ACC112 (cell line): ENCODE measurements around the gene GLO1.
"Not testable (repeated sequence)": the region's sequence is repeated elsewhere in the genome, so short reads cannot be mapped to it uniquely, and the experiment has no call there.

Source experiments
- H2AFZ ChIP-seq: fragments of 200-600 bp; sonication (generic); one replicate; pipeline ENCODE4 v1.6.0; 2017; ENCODE audit warnings: antibody characterized with exemption, low read length; ENCODE audit not compliant: unreplicated experiment
- H3K27ac ChIP-seq: fragments of 200-600 bp; sonication (generic); 2 replicates; pipeline ENCODE4 v1.5.1; 2014; ENCODE audit warnings: low read depth, mild to moderate bottlenecking, antibody characterized with exemption, low read length, moderate library complexity
- H3K27me3 ChIP-seq: fragments of 200-600 bp; sonication (generic); 2 replicates; pipeline ENCODE4 v1.6.1; 2014; ENCODE audit warnings: mild to moderate bottlenecking, antibody characterized with exemption, low read length, moderate library complexity, mixed read lengths; ENCODE audit not compliant: insufficient read depth
- H3K36me3 ChIP-seq: fragments of 200-600 bp; sonication (generic); 2 replicates; pipeline ENCODE4 v1.6.1; 2016; ENCODE audit warnings: mild to moderate bottlenecking, antibody characterized with exemption, low read length, moderate library complexity, mixed read lengths; ENCODE audit not compliant: insufficient read depth
- H3K4me1 ChIP-seq: fragments of 200-600 bp; sonication (generic); one replicate; pipeline ENCODE4 v1.6.1; 2016; ENCODE audit warnings: low read length, mixed read lengths; ENCODE audit not compliant: insufficient read depth, unreplicated experiment, control insufficient read depth
- H3K4me3 ChIP-seq: fragments of 200-600 bp; sonication (generic); 2 replicates; pipeline ENCODE4 v1.5.1; 2014; ENCODE audit warnings: mild to moderate bottlenecking, low read depth, low read length
- H3K79me2 ChIP-seq: fragments of 200-600 bp; sonication (generic); one replicate; pipeline ENCODE4 v1.6.0; 2016; ENCODE audit warnings: low read length; ENCODE audit not compliant: control insufficient read depth, unreplicated experiment, insufficient read depth

GLO1 gene

GRCh38 chr6:38705924-38706323 is 3.0 kb upstream of the GLO1 start:
- Histone ChIP-seq H3K36me3 (peaks cover 7% of the 10 kb centered on the region; the same call in 1 of the 2 replicates), H3K4me1 (no peaks in the 10 kb centered on the region), H3K27ac (no peak overlapping the region), H3K4me3 (no peak overlapping the region), H3K27me3 (peaks cover 6% of the 10 kb centered on the region; the same call in 1 of the 2 replicates), H3K79me2 (peaks cover 18% of the 10 kb centered on the region), H2AFZ (no peak overlapping the region)

GRCh38 chr6:38703949-38704590 is 1.1 kb upstream of the GLO1 start:
- Histone ChIP-seq H3K4me3 (no peak overlapping the region), H3K79me2 (peaks cover 35% of the 10 kb centered on the region), H3K27me3 (peaks cover 6% of the 10 kb centered on the region; the same call in 1 of the 2 replicates), H2AFZ (no peak overlapping the region), H3K4me1 (no peaks in the 10 kb centered on the region), H3K36me3 (peaks cover 16% of the 10 kb centered on the region), H3K27ac (no peak overlapping the region)

- no peak overlapping the region for H3K27ac ChIP-seq
- H3K4me1 ChIP-seq, result no peaks in the 10 kb centered on the region
- no peak overlapping the region for H2AFZ ChIP-seq
- H3K36me3 ChIP-seq, result peaks cover 20% of the 10 kb centered on the region
- H3K27me3 ChIP-seq, result peaks cover 6% of the 10 kb centered on the region; the same call in 1 of the 2 replicates
- H3K4me3 ChIP-seq, result peak overlapping the region; percentile 91
- H3K79me2 ChIP-seq, result peaks cover 57% of the 10 kb centered on the region
Measured at GRCh38 chr6:38701551-38701950, 1.4 kb downstream of the GLO1 start.

- not testable (repeated sequence) for H3K4me1 ChIP-seq, H3K27me3 ChIP-seq, H2AFZ ChIP-seq, H3K27ac ChIP-seq, H3K4me3 ChIP-seq
- Histone ChIP-seq H3K36me3 (peaks cover 20% of the 10 kb centered on the region), H3K79me2 (peaks cover 75% of the 10 kb centered on the region)
Measured at GRCh38 chr6:38699702-38700101, 3.2 kb downstream of the GLO1 start.

GRCh38 chr6:38697846-38698245 is 5.1 kb downstream of the GLO1 start:
- Histone ChIP-seq H3K79me2 (peaks cover 89% of the 10 kb centered on the region), H3K27me3 (no peaks in the 10 kb centered on the region), H3K36me3 (peaks cover 20% of the 10 kb centered on the region), H3K27ac (no peak overlapping the region), H3K4me1 (no peaks in the 10 kb centered on the region), H2AFZ (no peak overlapping the region), H3K4me3 (no peak overlapping the region)

GRCh38 chr6:38696345-38696744 is 6.6 kb downstream of the GLO1 start:
- Histone ChIP-seq H3K4me1 (no peaks in the 10 kb centered on the region), H3K27ac (no peak overlapping the region), H3K4me3 (no peak overlapping the region), H3K27me3 (no peaks in the 10 kb centered on the region), H2AFZ (no peak overlapping the region), H3K36me3 (peaks cover 17% of the 10 kb centered on the region), H3K79me2 (peaks cover 91% of the 10 kb centered on the region)

GRCh38 chr6:38695933-38696332 is 7.0 kb downstream of the GLO1 start:
- H3K27me3 ChIP-seq, result no peaks in the 10 kb centered on the region
- H3K79me2 ChIP-seq, result peaks cover 89% of the 10 kb centered on the region
- H3K36me3 ChIP-seq, result peaks cover 13% of the 10 kb centered on the region
- H3K27ac ChIP-seq, result no peak overlapping the region
- H3K4me1 ChIP-seq, result no peaks in the 10 kb centered on the region
- H3K4me3 ChIP-seq, result no peak overlapping the region
- no peak overlapping the region for H2AFZ ChIP-seq

GRCh38 chr6:38695227-38695900 is 7.6 kb downstream of the GLO1 start:
- Histone ChIP-seq H2AFZ (no peak overlapping the region), H3K4me3 (no peak overlapping the region), H3K79me2 (peaks cover 88% of the 10 kb centered on the region), H3K4me1 (no peaks in the 10 kb centered on the region), H3K27ac (no peak overlapping the region), H3K36me3 (peaks cover 7% of the 10 kb centered on the region), H3K27me3 (no peaks in the 10 kb centered on the region)

GRCh38 chr6:38688579-38689087 is 14.3 kb downstream of the GLO1 start:
- Histone ChIP-seq H3K36me3 (peaks cover 10% of the 10 kb centered on the region), H3K4me3 (no peak overlapping the region), H3K79me2 (peaks cover 70% of the 10 kb centered on the region), H3K4me1 (peaks cover 5% of the 10 kb centered on the region), H2AFZ (no peak overlapping the region), H3K27me3 (no peaks in the 10 kb centered on the region), H3K27ac (no peak overlapping the region)

- Histone ChIP-seq H3K4me3 (no peak overlapping the region), H3K27ac (no peak overlapping the region), H3K79me2 (peaks cover 61% of the 10 kb centered on the region), H3K27me3 (no peaks in the 10 kb centered on the region), H3K36me3 (peaks cover 17% of the 10 kb centered on the region), H2AFZ (no peak overlapping the region), H3K4me1 (peaks cover 5% of the 10 kb centered on the region)
Measured at GRCh38 chr6:38687549-38687948, 15.4 kb downstream of the GLO1 start.

GRCh38 chr6:38687043-38687353 is 15.9 kb downstream of the GLO1 start:
- Histone ChIP-seq H3K79me2 (peaks cover 56% of the 10 kb centered on the region), H3K4me3 (no peak overlapping the region), H3K36me3 (peaks cover 18% of the 10 kb centered on the region), H3K27ac (no peak overlapping the region), H3K4me1 (peaks cover 5% of the 10 kb centered on the region), H2AFZ (no peak overlapping the region), H3K27me3 (no peaks in the 10 kb centered on the region)
